ENCODE results near the gene KIAA1671. TPM values are rescaled to one million over a fixed set of nuclear protein-coding genes. Genes with fewer than 3 reads are reported as not detected.

The KIAA1671 gene
- polyA plus RNA-seq, 1 donor, result 34.8 TPM

DNA sequence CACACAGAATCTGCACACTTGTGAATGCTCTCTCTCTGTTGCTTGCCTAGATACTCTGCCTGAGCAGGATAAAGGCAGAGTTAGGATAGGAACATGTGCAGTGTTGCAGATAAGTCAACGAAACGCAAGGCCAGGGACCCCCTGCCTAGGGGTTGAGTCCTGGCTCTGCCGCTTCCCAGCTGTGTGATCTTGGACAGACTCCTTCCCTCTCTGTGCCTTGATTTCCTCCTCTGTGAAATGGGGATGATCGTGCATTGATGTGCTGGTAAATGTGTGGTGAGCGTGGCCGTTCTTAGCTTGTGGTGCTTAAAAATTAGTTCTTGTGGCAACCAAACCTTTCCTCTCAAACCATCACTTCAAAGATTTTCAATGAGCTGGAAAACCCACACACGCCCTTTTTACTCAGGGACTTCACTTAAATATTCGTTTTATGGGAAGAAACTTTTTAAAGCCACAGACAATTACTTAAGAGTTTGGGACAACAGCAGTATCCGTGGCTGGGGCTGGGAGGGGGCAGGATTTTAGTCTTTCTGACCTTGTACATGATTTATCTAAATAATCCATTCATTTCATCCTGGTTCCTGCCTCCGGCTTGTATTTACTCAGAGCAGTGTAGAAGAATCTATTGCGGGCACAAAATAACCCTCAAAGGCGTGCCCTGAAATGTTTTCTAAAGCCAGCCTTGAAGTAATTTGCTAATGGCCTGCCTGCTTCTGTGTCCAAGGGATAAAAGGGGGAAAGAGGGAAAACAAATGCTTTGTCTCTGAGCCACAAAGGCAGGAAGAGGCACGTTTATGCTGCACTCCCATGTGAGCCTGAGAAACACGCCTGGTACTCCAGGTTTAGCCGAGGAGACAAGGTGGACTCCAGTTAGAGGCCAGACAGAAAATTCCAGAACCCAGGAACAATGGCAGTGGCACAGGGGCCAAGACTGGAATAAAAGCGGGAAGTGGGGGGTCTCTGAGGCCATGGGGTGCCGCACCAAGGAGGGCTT, 162.2 kb downstream of the KIAA1671 start:
- no peak for DNase-seq (ENCODE audit: low read depth)

DNA sequence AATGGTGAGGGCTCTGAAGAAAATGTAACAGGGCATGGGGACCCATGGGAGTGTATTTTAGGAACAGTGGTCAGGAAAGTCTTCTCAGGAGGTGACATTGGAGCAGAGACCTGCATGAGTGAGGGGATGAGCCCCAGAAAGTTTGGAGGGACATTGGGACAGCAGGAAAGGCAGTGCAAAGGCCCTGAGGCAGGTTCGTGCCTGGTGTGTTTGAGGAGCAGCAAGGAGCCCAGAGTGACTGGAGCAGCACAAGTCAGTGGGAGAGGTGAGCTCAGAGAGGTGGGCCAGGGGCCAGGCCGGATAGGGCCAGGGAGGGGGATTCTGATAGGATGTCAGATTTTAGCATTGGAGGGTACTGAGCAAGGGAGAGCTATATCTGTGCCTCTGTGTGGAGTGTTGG, 167.1 kb downstream of the KIAA1671 start:
- DNase-seq (ENCODE audit: low read depth), result no peak

DNA sequence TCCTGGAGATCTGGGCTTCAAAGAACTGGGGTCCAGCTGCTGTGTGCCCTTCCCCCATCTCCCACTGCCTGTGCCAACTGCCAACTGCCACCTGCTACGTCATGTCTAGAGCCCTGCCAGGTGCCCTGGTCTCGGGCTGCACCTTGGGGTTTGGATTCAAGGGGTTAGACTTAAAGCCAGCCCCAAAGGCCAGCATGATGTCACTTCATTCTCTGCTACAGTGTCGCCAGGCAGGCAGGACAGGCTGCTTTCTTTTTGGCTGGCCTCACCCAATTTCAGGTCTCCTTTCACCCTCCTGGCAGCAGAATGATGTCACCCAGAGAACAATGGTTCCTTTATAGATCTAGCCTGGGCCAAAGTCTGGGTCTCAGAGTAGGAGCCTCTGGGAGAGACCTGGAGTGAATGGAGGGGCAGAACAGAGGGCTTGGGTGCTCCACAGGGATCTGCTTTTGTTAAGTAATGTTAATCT, 167.6 kb downstream of the KIAA1671 start:
- no peak for DNase-seq (ENCODE audit: low read depth)

DNA sequence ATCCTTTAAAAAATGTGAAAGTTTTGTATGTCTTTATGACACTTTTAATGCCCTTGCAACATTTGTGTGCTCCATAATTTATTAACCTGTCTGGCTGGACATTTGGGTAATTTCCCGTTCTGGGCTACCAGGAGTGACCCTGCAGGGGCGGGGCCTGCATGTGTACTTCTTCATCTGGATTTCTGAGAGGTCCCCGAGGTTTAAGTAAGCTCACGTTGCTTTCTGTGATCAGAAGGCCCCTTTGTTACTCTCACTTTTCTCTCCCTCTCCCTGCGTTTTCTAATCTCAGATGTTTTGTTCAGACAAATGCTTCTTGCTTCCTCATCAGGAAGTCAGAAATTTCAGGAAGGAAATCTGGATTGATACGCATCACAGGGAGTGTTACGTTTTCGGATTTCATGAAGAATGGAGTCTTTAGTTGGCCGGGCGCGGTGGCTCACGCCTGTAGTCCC, 168.3 kb downstream of the KIAA1671 start:
- no peak for DNase-seq (ENCODE audit: low read depth)

DNA sequence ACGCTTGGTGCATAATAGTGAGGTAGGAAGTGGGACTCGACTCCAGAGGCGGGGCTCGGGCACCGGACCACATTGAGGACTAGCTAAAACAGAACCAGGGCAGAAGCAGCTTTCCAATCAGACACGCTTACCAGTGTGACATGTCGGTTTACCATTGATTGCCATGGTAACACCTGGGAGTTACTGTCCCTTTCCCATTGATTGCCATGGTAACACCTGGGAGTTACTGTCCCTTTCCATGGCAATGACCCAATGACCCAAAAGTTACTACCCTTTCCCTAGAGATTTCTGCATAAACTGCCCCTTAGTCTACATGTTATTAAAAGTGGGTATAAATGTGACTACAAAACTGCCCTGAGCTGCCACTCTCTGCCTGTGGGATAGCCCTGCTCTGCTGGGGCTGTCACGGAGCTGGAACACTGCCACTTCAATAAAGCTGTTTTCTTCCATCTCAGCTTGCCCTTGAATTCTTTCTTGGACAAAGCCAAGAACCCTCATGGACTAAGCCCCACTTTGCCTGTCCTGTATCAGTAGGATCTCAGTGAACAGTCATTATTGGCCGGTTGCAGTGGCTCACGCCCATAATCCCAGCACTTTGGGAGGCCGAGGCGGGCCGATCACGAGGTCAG, 169.7 kb downstream of the KIAA1671 start:
- DNase-seq (ENCODE audit: low read depth), result no peak

DNA sequence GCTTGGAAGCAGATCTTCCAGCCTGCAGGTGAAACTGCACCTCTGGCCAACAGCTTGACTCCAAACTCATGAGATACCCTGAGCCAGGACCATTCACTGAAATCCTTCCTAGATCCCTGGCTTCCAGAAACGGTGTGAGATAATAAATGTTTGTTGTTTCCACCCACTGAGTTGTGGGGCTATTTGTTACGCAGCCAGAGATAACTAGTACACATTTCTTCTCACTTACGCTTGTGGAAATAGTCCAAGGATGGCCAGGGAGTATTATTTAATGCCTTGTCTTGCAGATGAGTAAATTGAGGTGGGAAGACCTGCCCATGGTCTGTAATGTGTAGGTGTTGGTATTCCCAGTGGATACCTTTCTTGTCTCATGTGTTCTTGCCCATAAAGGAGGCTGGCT, 171.2 kb downstream of the KIAA1671 start:
- no peak for DNase-seq (ENCODE audit: low read depth)

DNA sequence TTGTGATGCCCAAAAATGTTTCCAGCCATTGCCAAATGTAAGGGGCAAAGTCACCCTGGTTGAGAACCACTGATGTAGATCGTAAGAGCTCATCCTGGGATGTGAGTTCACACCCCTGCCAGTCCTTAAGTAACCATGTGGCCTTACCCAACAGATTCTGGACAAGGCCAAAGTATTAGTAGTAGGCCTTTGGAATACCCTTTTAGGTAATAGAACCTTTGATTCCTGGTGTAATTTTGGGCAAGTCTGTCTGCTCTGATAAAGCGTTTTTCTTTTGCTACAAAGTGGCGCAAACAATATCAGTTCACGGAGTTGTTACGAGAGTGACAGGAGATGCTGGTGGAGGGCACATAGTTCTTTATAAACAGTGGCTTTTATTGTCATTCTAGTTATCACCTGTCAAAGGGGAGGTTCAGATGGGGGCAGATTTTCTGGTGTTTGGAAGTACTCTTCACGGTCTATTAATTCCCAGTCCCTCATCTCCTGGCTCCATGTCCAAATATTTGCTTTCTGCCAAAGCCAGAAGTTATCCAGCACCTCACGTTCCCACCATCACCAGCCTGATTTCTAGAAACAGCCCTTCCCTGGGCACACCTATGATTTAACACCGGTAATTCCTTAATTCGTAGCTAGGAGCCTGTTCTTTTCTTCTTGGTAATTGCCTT, 173.3 kb downstream of the KIAA1671 start:
- no peak for DNase-seq (ENCODE audit: low read depth)

DNA sequence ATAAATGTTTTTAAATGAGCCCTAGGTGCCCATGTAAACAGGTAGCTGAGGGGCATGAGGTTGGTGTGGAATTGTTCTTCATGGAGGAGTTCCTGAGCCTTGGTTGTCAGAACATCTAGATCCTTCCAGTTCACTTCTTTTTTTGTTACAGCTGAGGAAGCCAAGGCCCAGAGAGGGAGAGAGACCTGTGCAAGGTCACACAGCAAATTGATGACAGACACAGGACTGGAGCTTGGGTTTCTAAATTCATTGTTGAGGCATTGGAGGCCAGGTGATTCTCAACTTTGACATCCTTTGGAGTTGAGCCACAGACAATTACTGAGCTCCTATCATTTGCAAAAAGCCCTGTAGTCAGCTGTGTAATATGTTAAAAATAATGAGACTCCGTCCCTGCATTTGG, 174.0 kb downstream of the KIAA1671 start:
- DNase-seq (ENCODE audit: low read depth), result no peak

DNA sequence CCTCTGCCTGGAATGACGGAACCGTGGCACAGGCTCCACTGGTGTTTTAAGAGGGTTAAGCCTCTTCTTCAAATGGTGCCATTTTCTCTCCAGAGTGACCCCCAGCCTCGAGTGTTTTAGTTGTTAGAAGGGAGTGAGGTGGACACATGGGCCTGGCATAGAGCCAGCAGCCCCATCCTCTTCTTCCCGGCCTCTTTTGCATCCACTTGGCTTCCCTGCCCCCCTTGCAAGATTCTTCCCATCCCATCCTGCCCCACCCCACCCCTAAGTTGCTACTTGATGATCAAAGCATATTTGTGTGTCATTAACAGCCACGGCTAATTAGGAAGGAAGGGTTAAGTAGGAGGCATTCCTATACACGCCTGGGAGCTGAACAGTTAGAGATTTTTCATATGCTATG, 174.8 kb downstream of the KIAA1671 start:
- DNase-seq (ENCODE audit: low read depth), result no peak

DNA sequence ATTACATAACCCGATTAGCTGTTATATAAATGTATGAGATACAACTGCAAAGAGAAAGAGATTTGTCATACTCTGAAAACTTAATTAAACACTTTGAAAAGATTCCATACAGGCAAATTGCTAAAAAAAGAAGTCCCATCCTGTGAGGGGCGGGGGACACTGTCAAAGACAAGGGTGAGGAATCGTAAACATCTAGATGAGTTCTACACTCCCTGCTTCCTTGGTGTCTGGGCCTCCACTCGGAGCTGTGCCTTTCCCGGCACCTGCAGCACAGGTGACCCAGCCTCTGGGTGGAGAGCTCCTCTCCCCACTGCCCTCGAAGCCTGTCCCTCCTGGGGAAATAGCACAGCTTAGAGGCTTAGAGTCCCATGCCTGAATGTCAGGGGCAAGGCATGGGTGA, 177.9 kb downstream of the KIAA1671 start:
- no peak for DNase-seq (ENCODE audit: low read depth)

DNA sequence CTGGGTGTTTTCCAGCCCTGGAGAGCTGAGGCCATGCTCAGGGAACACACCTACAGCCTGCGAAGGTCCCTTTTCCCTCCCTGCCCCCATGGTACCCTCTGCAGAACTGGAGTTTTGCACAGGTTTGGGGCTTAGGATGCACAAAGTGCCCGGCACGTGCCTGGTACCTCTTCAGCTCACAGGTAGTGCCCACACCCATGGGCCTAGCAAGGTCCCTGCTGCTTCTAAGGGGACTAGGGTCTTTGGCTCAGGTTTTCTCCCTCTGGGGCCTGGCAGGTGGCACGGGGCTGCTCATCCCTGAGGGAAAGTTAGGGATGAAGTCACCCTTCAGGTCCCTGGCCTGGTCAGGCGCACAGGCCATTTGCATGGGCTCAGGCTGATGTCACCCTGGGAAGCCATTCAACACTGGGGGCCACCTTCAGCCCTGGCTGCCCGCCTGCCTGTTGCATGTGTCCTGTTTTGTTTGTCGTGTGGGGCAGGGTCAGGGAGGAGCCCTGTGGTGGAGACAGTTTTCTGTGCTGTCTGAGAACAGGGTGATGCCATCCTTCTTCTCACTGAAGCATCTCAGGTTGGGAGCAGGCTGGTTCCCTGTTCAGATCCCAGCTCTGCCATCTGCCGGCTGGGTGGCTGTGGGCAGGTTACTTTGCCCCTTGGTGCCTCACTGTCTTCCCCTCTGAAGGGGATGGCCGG, 178.8 kb downstream of the KIAA1671 start:
- DNase-seq (ENCODE audit: low read depth), result no peak

DNA sequence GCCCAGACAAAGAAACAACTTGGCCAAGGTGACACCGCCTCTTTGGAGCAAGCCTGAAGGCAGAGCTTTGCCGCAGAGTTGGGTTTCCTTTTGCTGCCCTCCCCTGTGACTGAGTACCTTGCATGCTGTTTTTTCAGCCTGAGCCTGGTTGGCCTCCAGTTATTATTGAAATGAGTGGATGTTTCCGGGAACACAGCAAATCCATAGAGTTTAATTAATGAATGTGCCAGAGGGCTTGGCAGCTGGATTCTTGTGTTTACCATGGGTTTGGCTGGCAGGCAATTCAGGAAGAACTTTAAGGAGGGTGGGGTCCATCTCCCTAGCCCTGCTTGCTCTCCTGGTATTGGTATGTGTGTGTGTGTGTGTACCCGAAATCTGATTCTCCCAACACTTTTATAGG, 181.5 kb downstream of the KIAA1671 start:
- DNase-seq (ENCODE audit: low read depth), result no peak

DNA sequence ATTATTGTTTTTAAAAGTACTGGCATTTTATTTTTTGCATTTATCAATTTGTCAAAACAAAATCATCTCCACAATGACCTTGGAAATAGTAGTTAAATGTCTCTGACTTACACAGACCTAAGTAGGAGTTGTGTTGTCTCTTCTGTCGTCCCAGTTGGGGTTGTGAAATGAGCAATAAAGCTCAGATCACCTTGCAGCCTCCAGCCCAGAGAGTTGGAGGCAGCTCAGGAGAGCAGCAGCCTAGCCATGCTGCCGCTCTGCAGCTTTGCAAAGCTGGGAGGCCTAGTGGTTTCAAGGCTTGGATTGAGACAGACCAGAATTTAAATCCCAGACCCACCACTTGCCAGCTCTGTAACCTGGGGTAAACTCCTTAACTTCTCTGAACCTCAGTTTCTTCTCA, 181.9 kb downstream of the KIAA1671 start:
- no peak for DNase-seq (ENCODE audit: low read depth)

DNA sequence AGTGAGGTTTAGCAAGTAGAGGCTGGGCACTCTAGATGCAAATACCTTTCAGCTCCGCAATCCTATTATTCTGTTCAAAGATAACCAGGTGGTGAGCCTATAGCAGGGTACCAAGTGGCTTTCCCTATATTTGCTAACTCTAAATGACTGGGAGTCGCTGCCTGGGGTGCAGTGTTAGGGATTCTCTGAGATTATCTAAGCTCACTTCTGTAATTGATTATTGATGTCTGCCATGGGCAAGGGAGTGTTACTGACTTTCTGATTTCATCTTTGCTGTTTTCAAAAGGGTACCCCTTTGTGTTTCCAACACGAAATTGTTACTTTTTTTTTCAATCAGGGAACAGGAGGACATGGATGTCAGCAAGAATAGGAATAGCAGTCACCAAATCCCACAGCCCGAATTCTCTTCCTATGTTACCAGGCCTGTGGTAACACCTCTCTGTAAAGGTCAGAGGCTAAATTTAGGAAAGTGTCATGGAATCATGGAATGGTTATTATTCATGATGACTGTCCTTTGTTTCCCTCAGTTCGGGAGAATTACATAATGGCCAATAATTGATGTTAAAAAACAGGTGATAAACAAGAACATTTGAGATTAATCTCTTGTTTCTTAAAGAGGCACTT, 184.5 kb downstream of the KIAA1671 start:
- no peak for DNase-seq (ENCODE audit: low read depth)

DNA sequence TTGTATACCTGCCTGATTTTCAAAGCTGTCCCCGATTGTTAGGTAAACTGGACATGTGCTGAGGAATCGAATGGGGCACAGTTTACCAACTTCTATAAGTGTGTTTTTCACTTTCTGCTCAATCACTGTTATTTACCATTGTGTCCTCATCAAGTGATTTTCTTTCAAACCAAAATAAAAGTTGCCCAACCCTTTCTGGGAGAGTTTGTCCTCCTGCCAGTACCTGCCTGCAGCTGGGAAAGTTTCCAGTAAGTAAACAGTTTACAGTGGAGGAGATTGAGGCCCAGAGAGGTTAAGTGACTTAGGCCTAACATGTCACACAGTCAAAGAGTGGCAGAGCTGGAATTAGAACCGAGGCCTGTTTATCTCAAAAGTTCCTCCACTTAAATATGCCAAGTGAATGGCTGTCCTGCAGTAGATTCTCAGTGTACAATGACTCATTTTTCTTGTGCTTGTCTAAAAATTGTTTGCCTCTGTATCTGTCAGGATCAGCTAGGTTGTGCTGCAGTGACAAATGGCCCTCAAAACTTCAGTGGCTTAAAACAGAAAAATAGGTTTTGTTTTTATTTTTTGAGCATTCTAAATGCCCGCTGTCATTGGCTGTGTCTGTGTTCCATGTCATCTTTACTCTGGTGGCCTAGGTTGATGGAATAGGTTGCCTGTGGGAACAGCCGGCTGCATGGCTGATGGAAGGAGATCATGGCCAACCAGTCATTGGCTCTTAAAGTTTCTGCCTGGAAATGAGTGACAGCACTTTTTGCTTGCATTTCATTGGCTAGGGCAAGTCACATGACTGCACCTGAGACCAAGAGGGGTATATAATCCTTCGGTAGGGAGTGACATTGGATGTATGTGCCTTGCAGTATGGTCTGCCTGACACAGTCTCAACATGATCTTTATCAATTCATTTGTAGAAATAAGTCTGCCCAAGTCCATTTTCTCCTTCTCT, 185.3 kb downstream of the KIAA1671 start:
- DNase-seq (ENCODE audit: low read depth), result no peak

DNA sequence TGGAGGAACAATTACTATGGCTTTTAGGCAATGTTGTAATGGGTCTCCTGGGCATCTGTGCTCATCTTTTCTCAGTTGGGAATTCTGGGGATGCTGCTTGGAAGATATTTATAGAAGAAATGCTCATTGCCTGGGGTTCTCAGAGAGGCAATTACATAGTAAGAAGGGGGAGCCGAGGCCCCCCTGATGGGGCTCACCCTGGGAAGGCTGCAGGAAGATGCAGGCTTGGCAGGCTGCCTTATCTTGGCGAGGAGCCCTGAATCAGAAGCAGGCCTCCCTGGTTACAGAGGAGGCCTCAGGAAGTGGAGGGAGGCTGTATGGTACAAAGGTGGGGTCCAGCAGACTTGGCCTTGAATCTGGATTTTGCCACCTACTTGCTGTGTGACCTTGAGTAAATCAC, 186.5 kb downstream of the KIAA1671 start:
- DNase-seq (ENCODE audit: low read depth), result no peak

DNA sequence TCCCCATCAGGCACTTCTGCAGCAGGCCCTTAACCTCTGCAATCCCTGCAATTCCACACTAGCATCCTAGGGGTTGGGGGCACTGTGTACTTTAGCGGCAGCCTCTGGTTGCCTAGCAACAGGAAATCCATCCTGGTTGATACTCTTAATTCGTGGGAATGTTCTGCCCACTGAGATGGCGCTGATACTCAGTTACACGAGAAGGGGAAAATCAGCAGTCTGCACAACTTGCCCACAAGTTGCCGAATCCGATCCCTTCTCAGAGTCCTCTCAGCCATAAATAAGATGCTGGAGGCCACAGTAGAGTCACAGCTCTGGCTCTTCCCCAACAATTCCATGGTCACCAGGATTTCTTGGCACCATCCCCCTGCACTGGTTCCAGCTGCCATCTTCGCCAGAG, 189.6 kb downstream of the KIAA1671 start:
- DNase-seq (ENCODE audit: low read depth), result no peak

DNA sequence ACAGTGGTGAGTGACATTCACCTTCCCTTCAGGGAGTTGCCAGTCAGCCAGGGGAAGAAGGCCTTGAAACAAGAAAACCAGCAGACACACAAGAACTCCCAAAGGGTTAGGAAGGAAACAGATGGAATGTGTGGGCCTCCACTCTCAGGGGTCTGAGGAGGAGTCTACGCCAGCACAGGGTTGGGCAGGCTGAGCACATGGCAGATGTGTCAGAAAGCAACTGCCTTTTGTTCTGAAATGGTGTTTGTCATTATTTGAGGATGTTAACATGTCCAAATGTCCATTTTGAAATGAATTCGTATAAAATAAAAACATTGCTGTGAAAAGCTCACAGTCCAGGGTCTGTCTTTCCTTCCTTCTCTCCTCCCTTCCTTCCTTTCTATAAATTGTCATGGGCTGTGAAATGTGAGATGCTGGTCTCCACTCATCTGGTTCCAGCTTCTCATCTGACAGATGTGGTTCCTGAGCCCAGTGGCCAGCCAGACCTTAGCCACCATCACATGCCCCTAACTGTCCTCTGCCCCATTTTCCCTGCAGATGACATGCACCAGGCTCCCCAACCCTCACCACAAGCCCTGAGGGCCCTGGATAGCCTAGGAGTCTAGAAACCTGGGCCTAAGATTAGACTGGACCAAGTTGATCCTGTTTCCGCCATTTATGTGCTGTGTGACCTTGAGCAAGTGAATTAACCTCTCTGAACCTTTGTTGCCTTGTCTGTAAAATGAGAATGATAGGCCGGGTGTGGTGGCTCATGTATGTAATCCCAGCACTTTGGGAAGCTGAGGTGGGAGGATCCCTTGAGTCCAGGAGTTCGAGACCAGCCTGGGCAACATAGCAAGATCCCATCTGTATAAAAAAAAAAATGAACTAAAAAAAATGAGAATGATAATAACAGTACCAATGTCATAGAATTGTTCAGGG, 190.9 kb downstream of the KIAA1671 start:
- no peak for DNase-seq (ENCODE audit: low read depth)

DNA sequence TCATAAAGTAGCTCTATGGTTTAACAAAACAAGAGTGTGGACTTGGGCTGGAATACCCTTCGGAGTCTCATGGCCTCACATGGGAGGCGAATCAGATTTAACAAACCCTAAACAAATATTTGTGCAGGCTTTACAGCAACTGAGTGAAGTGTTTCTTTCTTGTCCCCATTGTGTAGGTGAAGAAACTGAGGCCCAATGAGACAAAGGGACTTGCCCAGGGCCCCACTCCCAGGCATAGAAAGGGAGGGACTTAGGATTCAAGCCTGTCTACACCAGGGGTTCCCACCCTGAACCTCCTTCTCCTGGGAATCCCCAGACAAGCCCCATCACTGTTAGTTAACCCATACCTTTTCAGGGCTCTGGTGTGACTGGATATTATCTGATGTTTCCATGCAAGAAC, 192.0 kb downstream of the KIAA1671 start:
- DNase-seq (ENCODE audit: low read depth), result no peak
